Testis (tissue), 2 donors: ENCODE measurements around the gene PORCN.

Experiments used
- CTCF ChIP-seq, 3 experiments: fragments of 450-650 bp in 2 of 3; fragments of 200-600 bp in 1 of 3; sonication (generic) in 1 of 3; IDR thresholded peaks; one replicate each; pipeline ENCODE4 v1.5.1; 2016 to 2019; ENCODE audit warnings: antibody characterized with exemption in 3 of 3, mild to moderate bottlenecking in 2 of 3, moderate library complexity in 1 of 3
- POLR2A ChIP-seq: fragments of 450-650 bp; IDR thresholded peaks from one replicate; pipeline ENCODE4 v1.6.1; 2017; ENCODE audit warnings: antibody characterized with exemption, mild to moderate bottlenecking, moderate library complexity

- TF ChIP-seq CTCF (IDR thresholded peaks at IDR 0.05), result no peak
- no peak for TF ChIP-seq POLR2A
These were observed 17.0 kb upstream of the PORCN start for GRCh38 chrX:48491809-48492208.
